Activated effector memory CD4-positive, alpha-beta T cell treated with anti-CD3 and anti-CD28 coated beads, Interleukin-2, amount 50 U/mL, for 16 hours (primary cell): ENCODE data around the gene ROR2.
A peak's percentile ranks its signal among the peaks of the same experiment; 100 is the strongest.

Source experiments
- DNase-seq: peaks from one replicate; pipeline ENCODE4 v3.0.0-alpha.2; 2020

The ROR2 gene

DNA sequence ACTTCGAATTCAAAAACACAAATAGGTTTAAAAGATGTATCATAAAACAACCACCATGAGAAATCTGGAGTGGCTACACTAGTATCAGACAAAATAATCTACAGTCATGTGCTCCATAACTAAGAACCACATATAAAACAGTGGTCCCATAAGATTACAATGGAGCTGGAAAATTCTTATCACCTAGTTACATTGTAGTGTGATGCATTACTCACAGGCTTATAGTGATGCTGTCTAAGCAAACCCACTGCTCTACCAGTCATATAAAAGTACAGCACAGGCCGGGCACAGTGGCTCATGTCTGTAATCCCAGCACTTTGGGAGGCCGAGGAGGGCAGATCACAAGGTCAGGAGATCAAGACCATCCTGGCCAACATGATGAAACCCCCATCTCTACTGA, 160.1 kb downstream of the ROR2 start:
- DNase-seq = peak; percentile 34

DNA sequence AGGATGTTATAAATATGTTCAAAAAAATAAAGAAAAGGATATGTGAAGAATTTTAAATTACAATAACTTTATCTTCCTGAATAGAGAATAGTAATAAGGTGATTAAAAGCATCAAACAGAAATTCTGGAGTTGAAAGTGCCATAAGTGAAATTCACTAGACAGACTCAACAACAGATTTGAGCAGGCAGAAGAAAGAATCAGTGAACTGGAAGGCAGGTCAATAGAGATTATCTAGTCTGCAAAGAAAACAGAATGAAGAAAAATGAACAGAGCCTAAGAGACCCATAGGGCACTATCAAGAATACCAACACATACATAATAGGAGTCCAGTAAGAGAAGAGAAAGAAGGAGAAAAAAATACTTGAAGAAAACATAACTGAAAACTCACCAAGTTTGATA, 162.1 kb downstream of the ROR2 start:
- DNase-seq = no peak

DNA sequence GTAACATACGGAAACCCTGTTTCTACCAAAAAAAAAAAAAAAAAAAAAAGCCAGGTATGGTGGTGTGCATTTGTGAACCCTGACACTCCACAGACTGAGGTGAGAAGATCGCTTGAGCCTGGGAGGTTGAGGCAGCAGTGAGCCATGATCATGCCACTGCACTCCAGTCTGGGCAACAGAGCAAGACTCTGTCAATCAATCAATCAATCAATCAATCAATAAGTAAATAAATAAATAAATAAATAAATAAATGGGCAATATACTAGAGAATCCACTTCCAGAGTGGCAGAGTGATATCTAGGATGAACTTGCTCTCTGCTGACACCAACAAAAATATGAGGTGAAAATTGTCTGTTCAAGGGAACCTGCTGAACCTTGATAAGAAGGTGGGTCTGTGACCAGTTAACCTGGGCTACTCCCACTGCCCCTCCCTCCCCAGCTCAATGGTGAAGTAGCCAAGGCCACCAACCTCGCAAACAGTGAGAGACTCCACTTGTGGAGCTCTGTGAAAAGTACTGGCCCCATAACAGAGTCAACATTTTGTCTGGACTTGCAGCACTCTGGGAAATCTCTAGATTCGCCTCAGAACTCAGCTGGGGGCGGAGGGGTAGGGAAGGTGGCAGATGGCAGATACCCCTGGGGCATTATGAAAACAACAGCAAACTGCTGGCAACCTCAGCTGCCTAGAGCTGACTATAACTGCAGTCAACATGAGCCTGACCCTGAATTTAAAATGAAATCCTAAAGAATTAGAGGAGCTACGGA, 163.7 kb downstream of the ROR2 start:
- DNase-seq = no peak

DNA sequence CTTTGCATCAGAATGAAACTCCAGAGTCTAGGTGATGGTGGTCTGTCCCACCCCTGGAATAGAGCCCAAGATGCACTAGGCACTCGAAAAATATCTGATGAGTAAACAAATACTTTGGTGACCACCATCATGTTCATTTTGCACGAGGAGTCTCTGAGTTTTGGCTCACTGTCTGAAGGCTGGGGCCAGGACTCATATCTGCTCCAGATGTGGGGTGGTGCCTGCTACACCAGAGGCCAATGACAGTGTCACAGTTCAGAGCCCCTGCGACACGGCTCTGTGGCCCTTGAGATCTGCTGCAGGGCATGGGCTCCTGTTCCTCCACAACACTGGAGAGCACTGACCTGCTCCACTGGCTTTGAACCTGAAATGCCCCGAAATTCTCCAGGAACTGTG, 164.6 kb downstream of the ROR2 start:
- DNase-seq = no peak

DNA sequence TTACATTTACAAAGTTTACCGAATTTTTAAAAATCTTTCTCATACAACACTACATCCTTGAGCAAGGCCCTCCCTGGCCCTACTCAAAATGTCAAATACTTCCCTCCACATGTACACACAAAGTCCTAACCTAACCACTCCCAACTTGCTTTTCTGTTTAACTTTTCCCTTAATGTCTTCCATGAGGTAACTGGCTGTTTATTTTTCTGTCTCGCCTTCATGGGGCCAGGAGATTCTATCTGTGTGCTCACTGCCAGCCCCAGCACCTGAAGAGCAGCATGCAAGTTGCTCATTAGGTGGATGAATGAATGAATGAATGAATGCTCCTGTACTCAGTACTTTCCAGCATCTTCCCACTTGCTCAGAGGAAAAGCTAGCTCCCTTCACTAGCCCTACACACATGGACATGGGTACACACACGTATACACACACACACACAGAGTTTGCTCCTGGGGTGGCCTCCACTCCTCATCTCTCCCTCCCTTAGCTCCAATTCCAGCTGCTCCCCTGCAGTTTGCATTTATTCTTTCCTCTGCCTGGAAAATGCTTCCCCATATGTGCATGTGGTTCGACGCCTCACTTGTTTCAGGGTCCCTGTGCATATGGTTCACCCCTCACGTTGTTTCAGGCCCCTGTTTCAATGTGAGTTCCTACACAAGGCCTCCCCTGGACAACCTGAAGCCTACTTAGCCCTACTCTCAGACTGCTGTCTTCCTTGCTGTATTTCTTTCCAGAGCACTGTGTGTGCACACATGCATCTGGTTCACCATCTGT, 165.2 kb downstream of the ROR2 start:
- no peak for DNase-seq

DNA sequence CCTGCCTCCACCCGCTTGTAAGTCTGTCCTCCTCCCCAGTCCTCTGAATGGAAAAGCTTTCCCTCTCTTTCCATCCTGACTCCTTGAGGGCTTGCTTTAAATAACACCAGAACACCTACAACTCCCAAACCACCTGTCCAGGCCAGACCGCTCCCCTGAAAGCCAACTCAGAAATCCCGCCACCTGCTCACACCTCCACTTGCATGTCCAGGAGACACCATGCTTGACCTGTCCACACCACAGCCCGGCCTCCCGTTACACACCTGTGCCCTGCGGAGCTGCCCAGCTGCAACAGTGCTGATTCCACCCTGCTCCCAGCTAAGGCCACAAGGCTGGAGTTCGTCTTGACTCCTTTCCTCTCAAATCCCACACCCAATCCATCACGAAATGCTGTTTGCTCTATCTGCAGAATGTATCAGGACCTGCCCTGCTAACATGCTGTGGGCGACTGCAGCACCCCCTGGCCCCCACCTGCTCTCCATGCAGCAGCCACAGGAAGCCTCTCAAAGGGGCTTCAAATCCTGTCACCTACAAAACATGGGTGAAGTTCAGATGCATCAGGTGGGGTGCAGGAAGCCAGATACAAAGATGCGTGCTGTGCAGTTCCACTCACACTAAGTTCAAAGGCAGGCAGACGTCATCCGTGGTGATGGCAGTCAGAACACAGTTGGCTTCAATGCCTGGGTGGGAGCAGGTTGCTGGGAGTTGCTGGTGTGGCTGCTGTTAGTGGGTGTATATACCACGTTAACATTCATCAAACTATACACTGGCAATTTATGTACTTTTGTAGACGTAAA, 166.0 kb downstream of the ROR2 start:
- no peak for DNase-seq

DNA sequence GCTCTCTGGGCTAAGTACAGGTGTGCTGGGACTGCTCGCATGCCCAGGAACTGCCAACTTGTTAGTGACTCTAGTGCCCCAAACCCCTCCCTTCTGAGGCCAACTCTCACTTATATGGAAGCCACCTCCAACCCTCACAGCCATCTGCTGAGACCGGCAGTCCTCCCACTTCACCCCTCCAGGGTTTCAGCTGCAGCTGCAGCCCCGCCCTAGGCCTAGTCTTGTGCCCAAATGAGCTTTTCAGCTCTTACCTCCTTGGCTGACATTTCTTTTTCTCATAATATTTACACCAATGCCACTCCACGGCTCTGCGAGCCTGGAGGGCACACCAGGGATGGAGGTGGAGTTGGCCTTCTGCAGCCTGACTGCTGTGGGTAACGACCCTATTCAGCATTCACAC, 166.6 kb downstream of the ROR2 start:
- DNase-seq = no peak

DNA sequence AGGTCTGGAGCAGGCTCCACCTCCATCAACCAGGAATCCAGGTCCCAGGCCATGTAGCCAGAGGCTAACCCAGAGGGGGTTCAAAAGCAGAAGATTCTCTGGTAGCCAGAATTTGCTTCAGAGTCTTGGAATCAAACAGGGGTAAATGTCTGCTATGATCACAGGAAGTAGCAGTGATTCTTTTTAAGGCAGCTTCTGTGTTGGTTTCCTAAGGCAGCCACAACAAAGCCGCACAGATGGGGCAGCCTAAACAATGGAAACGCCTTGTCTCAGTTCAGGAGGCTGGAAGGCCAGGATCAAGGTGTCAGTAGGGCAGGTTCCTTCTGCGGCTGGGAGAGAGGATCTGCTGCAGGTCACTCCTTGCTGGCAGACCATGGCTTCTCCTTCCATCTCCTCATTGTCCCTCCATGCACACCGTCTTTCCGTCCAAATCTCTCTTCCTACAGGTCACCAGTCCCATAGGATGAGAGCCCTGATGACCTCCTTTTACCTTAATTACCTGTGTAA, 167.3 kb downstream of the ROR2 start:
- no peak for DNase-seq

DNA sequence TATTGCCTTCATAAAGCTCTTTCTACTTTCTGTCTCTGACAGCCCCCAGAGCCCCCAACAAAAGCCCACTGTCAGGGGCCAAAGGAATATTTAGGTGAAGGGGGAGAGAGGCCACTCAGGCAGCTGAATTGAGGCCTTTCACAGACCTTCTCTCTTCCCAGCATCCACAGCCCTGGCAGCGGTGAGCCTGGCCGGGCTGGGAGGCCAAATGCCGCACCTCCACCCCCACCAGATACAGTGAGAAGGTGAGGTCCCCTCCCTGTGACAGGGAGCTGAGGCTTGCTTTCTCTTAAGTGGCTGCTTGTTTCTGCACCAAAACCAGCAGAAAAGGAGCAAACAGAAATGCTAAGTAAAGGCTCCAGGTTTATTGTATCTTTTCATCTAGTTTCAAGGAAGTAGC, 168.1 kb downstream of the ROR2 start:
- no peak for DNase-seq

DNA sequence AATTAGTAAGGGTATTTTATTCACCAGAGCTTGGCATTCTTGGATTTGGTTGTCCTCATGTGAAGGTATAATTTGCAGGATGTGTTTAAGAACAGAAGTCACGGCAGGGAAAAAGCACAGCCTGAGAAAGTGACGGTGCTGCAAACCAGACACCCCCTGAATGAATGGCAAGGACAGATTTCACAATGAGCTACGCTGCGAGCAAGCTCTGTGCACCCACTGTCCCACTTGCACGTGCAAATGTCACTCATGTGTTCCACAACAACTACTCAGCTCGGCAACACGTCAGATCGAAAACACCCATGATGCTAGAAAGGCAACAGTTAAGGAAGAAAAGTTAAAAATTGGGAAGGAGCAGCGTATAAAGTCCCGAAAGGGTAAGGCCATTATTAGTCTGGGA, 168.9 kb downstream of the ROR2 start:
- DNase-seq = no peak

DNA sequence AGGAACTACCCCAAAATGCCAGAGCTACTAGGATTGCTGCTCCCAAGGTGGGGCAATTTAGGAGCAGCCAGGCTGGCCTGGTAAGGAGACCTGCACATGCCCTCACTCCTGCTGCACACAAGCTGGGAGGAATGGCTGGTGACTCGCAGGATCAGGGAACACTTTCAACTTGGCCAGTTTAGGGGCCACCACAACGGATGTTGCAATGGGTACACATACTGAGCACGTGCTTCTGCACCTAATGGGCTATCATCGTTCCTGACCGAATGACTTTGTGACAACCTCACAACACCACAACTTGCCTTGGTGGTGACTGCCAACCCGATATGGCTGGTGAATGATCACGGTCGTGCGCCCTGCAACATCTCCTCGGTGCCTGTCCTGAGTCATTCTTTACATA, 172.0 kb downstream of the ROR2 start:
- no peak for DNase-seq

DNA sequence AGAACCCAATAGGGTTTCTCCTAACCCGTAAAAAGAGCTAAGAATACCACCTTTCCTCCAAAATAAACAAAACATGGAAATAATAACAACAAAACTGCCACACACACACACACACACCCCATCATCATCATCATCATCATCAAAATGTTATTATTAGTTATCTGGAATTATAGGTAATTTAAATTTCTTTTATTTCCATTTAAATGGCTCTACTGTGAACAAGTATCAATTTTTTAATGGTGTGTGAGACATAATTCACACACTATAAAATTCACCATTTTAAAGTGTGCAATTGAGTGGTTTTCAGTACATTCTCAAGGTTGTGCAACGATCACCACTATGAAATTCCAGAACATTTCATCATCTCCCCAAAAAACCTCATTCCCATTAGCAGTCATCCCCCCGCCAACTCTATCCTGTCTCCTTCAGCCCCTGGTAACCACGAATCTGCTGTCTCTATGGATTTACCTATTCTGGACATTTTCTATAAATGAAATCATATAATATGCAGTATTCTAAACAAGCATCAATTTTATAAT, 172.7 kb downstream of the ROR2 start:
- no peak for DNase-seq

DNA sequence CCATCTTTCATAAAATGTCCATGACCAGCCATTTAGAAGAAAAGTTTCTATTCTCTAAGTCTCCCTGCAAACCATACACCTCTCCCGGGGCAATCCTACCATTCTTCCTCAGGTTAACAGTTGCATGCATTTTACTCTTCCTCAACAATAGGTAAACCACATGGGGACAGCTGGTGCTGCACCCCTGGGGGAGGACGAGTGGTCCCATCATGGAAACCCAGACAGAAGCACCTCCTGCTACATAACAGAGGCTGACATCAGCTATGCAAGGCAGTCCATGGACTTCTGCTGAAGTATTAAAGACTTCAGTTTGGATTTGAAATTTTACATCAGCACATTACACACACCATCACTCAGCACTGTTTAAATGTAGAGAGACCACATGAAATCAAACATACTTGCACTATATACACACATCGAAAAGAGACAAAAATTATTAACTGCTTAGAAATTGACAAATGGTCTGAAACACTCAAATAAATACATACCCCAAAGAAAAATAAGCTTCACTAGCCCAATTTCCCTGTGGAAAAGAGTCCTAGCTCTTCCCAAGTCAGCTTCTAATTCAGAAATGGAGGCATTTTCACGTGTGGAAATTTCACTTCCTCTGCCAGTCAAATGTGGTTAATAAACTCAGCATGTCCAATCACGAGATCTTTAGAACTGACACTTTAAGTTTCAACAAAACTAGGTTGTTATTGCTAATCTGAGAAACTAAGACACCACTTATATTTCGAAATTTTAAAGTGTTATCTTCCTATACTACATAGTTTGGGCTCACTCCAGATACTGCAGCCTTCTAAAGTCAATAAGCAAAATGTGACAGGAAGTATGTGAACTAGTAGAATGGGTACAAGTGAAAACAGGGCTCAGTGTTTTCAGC, 173.4 kb downstream of the ROR2 start:
- DNase-seq = no peak

DNA sequence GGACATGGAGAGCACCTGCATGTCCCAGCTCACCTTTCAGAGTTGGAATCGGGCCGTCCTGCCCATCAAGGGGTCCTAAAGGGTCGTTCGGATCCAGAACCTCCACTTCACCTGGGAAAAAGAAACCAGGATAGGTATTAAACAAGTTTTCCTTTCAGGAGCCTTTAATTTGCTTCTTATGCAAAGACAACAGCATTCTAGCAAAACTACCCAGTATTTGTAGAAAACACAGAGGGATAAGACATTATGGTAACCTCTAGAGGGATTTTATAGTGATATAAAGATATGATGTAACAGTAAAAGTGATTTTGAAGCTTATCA, 174.4 kb downstream of the ROR2 start:
- no peak for DNase-seq

DNA sequence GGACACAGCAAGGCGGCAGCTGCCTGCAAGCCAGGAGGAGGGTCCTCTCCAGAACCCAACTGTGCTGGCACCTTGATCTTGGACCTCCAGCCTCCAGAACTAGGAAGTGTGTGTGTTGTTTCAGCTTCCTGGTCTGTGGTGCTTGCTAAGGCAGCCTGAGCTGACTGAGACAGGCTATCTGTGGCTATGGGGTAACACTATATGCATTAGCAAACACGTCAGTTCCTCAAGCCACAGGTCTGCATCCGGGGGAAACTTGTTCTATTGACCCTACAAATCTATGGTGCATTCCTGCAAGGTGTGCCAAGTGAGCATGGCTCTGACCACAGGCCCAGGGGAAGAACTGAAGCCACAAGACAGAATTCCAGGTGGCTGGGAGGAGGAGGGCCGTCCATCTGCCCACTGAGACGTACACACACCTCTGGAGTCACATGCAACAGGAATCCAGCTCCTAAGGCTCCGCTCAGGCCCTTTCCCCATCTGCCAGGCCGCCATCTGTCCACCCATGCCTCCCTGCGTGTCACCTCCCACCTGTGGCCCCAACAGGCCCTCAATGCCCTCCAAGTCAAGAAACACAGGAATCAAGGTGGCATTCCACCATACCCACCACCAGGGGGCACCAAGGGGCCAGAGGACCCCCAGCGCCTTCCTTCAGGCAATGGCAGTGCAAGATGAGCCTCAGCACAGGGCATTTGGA, 174.9 kb downstream of the ROR2 start:
- peak; percentile 85 for DNase-seq

DNA sequence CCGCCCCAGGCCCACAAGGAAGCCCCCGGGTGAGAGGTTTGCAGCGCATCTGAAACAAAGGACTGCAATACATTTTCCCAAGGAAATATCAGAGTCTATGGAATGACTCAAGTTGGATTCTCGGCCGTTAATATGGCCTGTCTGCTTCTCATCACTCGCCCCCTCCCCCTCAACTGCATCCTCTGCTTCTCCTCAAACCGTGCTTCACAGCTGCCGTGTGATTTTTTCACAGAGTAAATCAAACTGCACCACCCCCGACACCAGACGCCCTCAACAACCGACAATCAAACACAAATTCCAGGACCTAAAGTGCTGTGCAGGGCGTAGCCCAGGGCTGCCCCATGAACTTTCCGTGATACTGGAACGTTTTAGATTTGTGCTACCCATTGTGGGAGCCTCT, 176.9 kb downstream of the ROR2 start:
- DNase-seq = no peak

DNA sequence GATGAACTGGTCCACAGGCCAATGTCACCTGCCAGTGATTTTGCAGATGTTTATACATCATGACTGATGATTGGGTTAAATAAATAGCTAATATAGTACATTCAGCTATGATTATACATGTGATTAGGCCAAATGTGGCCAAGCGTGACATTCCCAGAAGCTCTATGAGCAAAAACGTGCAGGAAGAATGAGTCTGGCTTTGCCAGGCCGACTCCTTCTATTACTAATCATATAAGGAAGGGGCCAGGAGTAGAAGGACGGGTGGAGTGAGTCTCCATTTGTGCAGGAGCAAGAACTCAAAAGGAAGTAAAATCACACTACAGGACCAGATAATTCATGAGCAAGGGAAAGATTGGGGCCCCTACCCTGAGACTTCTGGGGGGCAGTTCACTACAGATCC, 178.2 kb downstream of the ROR2 start:
- no peak for DNase-seq

DNA sequence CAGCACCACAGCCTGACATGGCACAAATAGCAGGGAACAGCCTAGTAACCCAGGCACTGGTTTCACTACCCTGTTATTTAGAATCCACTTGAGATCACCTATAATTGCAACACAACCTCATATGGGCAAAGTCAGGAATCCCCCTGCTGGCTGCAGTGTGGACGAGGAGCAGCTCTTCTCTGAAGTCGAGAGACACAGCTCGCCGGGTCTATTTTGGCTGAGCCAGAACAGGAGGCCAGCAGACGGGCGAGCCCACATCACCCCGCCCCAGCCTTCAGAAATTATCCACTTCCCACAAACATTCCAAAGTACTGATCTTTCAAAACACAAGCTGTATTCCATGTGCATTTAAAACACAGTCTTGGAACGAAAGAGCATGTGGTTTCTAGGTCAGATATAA, 179.0 kb downstream of the ROR2 start:
- no peak for DNase-seq

DNA sequence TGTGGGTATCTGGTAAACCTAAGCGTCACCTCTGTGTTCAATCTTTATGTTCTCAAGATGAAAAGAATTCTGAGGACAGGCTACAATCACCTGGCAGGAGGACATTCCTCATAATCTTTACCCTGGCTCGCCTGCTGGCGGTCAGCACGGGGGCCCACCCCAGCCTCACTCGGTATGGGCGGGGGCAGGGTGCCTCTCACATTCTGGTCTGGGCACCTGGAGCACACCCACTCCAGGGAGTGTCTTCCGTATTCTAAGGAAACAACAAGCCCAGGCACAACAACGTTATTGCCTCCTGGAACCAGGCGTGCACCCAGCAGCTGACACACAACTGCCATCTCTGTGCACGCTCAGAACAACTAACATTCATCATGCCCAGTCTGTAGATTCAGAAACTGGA, 179.8 kb downstream of the ROR2 start:
- DNase-seq = no peak

DNA sequence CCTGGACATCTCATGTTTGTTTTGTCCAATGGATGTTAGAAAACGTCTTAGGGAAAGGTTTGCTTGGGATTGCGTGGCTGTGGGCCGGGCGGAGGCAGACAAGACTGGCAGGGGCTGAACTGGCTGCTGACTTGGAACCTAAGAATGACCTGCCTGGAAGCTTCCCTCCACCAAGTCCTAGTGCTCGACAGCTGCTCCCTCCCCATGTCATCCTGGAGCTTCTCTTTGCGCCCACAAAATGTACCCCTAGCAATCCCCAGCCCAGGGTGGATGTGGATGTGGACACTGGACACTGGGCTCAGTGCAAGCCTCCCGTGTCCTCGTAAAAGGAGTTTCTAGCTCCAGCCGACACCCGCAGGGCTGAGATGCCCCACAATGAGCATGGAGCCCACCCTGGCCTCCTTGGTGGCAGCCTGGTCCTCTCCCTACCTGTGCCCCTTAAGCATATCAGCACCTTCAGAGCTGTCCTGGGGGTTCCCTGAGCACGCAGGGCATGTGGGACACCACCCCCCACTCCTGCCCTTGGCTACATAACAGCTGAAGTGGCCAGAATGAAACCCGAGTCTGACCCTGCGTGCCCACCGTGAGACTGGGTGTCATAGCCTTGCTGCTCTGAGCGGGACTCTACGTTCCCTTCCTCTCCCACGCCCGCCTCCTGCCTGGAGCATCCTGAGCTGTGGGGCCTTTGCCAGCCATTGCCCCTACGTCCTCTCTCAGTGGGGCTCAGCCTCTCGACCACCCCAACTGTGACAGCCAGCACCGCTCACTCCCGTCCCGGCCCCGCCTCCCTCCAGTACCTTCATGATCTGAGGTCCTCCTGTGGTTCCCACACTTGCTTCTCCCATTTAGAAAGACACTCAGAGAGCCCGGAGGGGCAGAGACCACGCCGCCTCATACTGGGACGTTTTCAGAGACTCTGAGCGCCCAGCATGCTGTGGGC, 180.8 kb downstream of the ROR2 start:
- no peak for DNase-seq

DNA sequence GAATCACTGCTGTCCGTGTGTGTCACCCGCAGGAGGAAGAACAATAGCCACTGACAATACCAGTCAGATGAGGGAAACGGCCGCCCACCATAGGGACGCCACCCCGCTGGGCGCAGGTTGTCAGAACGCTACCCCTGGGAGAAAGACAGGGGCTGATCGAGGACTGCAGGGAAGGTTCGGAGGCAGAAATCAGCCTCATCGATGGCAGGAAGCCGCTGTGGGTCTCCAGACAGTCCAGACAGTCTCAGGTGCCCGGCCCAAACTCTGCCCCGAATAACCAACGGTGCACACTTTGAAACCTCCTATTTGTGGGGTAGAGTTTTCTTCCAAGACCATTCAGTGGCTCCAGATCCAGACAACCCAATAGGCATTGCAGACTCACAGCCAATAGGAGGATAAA, 181.5 kb downstream of the ROR2 start:
- DNase-seq = no peak
